ENCODE results near the gene LRTM2. TPM values are rescaled to one million over a fixed set of nuclear protein-coding genes. Genes with fewer than 3 reads are reported as not detected.

LRTM2 gene
- polyA plus RNA-seq, 1 donor (not counting 4 experiments of a cell fraction or from before 2014, with no cell fraction given) = not detected

GRCh38 chr12:1810201-1810930 is 10.0 kb upstream of the LRTM2 start:
- H3K79me2 ChIP-seq (ENCODE audit: control insufficient read depth, insufficient read depth, low read length) = no peaks in the 10 kb centered on the region
- H3K9me1 ChIP-seq (ENCODE audit: control insufficient read depth, extremely low read depth, insufficient read depth, low read length) = no peaks in the 10 kb centered on the region
- H3K4me2 ChIP-seq (ENCODE audit: control insufficient read depth, extremely low read depth, insufficient read depth, low read depth, low read length) = no peak overlapping the region
- no peak overlapping the region for H2AFZ ChIP-seq (ENCODE audit: control insufficient read depth, low read length)
- FAIRE-seq (no peak), DNase-seq (ENCODE audit: low read depth, low spot score) (no peak)
- no peaks in the 10 kb centered on the region for H3K36me3 ChIP-seq (ENCODE audit: control insufficient read depth in 2 of 2, extremely low read depth in 1 of 2, insufficient read depth in 2 of 2, low read length in 2 of 2)
- dilution Hi-C loops (cut with MboI; ENCODE audit: extremely low pct_ligation_motif_present, low sequenced_read_pairs) = no loop called here
- no peaks in the 10 kb centered on the region for H3K4me1 ChIP-seq (ENCODE audit: control insufficient read depth, extremely low read depth, insufficient read depth, low read length)
- H4K20me1 ChIP-seq (ENCODE audit: control insufficient read depth, extremely low read depth, insufficient read depth, low read length) = no peaks in the 10 kb centered on the region
- H3K9me3 ChIP-seq (ENCODE audit: control insufficient read depth, low read depth, low read length) = no peaks in the 10 kb centered on the region
- no peak overlapping the region for H3K4me3 ChIP-seq (ENCODE audit: control insufficient read depth in 2 of 3, extremely low read depth in 1 of 3, insufficient read depth in 2 of 3, low read depth in 1 of 3, low read length in 3 of 3)
- H3K27ac ChIP-seq (ENCODE audit: control insufficient read depth, insufficient read depth, low read length) = no peak overlapping the region
- peaks cover 15% of the 10 kb centered on the region for H3K27me3 ChIP-seq (ENCODE audit: control insufficient read depth, extremely low read depth, insufficient read depth, low read length)
- TF ChIP-seq EZH2 (IDR thresholded peaks at IDR 0.05; ENCODE audit: low read length) (no peak), CTCF (optimal IDR thresholded peaks at IDR 0.05 in 1 of 3, IDR thresholded peaks at IDR 0.05 in 1 of 3, conservative IDR thresholded peaks at IDR 0.05 in 1 of 3; ENCODE audit: extremely low read depth in 1 of 3, insufficient read depth in 2 of 3, low read length in 3 of 3) (no peak)
- no peak overlapping the region for H3K9ac ChIP-seq (ENCODE audit: control insufficient read depth, extremely low read depth, insufficient read depth, low read length)

- Histone ChIP-seq H3K9ac (ENCODE audit: control insufficient read depth, extremely low read depth, insufficient read depth, low read length) (no peak overlapping the region), H3K9me1 (ENCODE audit: control insufficient read depth, extremely low read depth, insufficient read depth, low read length) (no peaks in the 10 kb centered on the region), H3K4me1 (ENCODE audit: control insufficient read depth, extremely low read depth, insufficient read depth, low read length) (no peaks in the 10 kb centered on the region), H3K27me3 (ENCODE audit: control insufficient read depth, extremely low read depth, insufficient read depth, low read length) (peaks cover 17% of the 10 kb centered on the region), H3K79me2 (ENCODE audit: control insufficient read depth, insufficient read depth, low read length) (no peaks in the 10 kb centered on the region), H3K4me3 (ENCODE audit: control insufficient read depth in 2 of 3, extremely low read depth in 1 of 3, insufficient read depth in 2 of 3, low read depth in 1 of 3, low read length in 3 of 3) (no peak overlapping the region), H3K9me3 (ENCODE audit: control insufficient read depth, low read depth, low read length) (no peaks in the 10 kb centered on the region), H3K27ac (ENCODE audit: control insufficient read depth, insufficient read depth, low read length) (no peak overlapping the region), H2AFZ (ENCODE audit: control insufficient read depth, low read length) (no peak overlapping the region), H3K36me3 (ENCODE audit: control insufficient read depth in 2 of 2, extremely low read depth in 1 of 2, insufficient read depth in 2 of 2, low read length in 2 of 2) (no peaks in the 10 kb centered on the region), H3K4me2 (ENCODE audit: control insufficient read depth, extremely low read depth, insufficient read depth, low read depth, low read length) (no peak overlapping the region), H4K20me1 (ENCODE audit: control insufficient read depth, extremely low read depth, insufficient read depth, low read length) (no peaks in the 10 kb centered on the region)
- TF ChIP-seq CTCF (optimal IDR thresholded peaks at IDR 0.05 in 1 of 3, IDR thresholded peaks at IDR 0.05 in 1 of 3, conservative IDR thresholded peaks at IDR 0.05 in 1 of 3; ENCODE audit: extremely low read depth in 1 of 3, insufficient read depth in 2 of 3, low read length in 3 of 3) (no peak), EZH2 (IDR thresholded peaks at IDR 0.05; ENCODE audit: low read length) (no peak)
- dilution Hi-C loops (cut with MboI; ENCODE audit: extremely low pct_ligation_motif_present, low sequenced_read_pairs) = no loop called here
- no peak for FAIRE-seq
- DNase-seq (ENCODE audit: low read depth, low spot score) = no peak
Observed at GRCh38 chr12:1810931-1811280, 9.5 kb upstream of the LRTM2 start.
